Measurements from ENCODE around the gene PLEKHG4B. TPM values are rescaled to one million over a fixed set of nuclear protein-coding genes. Genes with fewer than 3 reads are reported as not detected.

Gene PLEKHG4B
- total and polyA plus RNA-seq, 2 of the 8 experiments (the other 6 are each of a cell fraction or from before 2014, with no cell fraction given), result 31.1 to 43.6 TPM

GRCh38 chr5:156411-157072 is 64.6 kb downstream of the PLEKHG4B start:
- Histone ChIP-seq H3K9me3 (ENCODE audit: insufficient read depth in 2 of 2, low read depth in 1 of 2, low read length in 1 of 2) (no peaks in the 10 kb centered on the region), H2BK15ac (ENCODE audit: low read length) (no peak overlapping the region), H4K91ac (replicated peaks; ENCODE audit: insufficient read length, low read length) (no peak overlapping the region), H3K27me3 (replicated peaks in 1 of 4; ENCODE audit: control insufficient read depth in 3 of 4, extremely low read depth in 1 of 4, insufficient read depth in 3 of 4, low read length in 3 of 4) (no peaks in the 10 kb centered on the region), H4K20me1 (replicated peaks in 1 of 2; ENCODE audit: control insufficient read depth in 1 of 2, insufficient read depth in 2 of 2, low read length in 2 of 2) (peaks cover 0 to 1% of the 10 kb centered on the region in 2 experiments), H3K23me2 (ENCODE audit: low read depth, low read length) (no peaks in the 10 kb centered on the region), H4K5ac (ENCODE audit: insufficient read length, low read depth, low read length) (no peak overlapping the region), H3K4ac (replicated peaks; ENCODE audit: insufficient read length, low read depth, low read length) (no peak overlapping the region), H2AK5ac (ENCODE audit: low read depth, low read length) (no peak overlapping the region), H2AFZ (ENCODE audit: low read length) (no peak overlapping the region), H2BK20ac (ENCODE audit: low read length) (no peak overlapping the region), H2BK12ac (ENCODE audit: low read depth, low read length) (no peak overlapping the region), H3K79me1 (ENCODE audit: low read depth, low read length) (no peaks in the 10 kb centered on the region; the same call in 1 of the 2 replicates), H3K36me3 (ENCODE audit: control insufficient read depth in 2 of 4, insufficient read depth in 4 of 4, low read length in 3 of 4) (peaks cover 14 to 77% (median 29%) of the 10 kb centered on the region in 4 experiments; a peak in 7 of 8 replicates), H3K4me3 (ENCODE audit: extremely low read depth in 1 of 4, insufficient read depth in 2 of 4, low read depth in 3 of 4, low read length in 4 of 4) (no peak overlapping the region), H2BK120ac (replicated peaks; ENCODE audit: low read depth, low read length) (no peak overlapping the region), H3K23ac (ENCODE audit: insufficient read length) (no peak overlapping the region), H3K18ac (ENCODE audit: extremely low read depth, low read length) (no peak overlapping the region), H3K4me2 (ENCODE audit: insufficient read depth in 1 of 2, low read depth in 2 of 2, low read length in 2 of 2) (no peak overlapping the region), H3K4me1 (replicated peaks in 1 of 4; ENCODE audit: control insufficient read depth in 3 of 4, insufficient read depth in 4 of 4, low read length in 3 of 4) (peaks cover 0 to 2% (median 0%) of the 10 kb centered on the region in 4 experiments; a peak in 2 of 7 replicates), H3K27ac (ENCODE audit: low read depth, low read length) (no peak overlapping the region), H3K79me2 (ENCODE audit: control insufficient read depth in 1 of 2, insufficient read depth in 2 of 2, low read length in 2 of 2) (no peaks in the 10 kb centered on the region), H2BK5ac (ENCODE audit: low read depth, low read length) (no peak overlapping the region), H4K8ac (ENCODE audit: extremely low read depth, insufficient read depth, low read length) (no peak overlapping the region), H3K56ac (replicated peaks; ENCODE audit: insufficient read length, low read depth, low read length) (no peak overlapping the region), H3K14ac (ENCODE audit: insufficient read length) (no peak overlapping the region), H3K9ac (replicated peaks in 1 of 4; ENCODE audit: extremely low read depth in 1 of 4, low read depth in 3 of 4, low read length in 3 of 4) (no peak overlapping the region)
- DNase-seq (ENCODE audit: low read depth in 1 of 2, low spot score in 2 of 2), result peak in 1 of 2 experiments; percentile 41
- CTCF ChIA-PET (ENCODE audit: partially characterized antibody), result interaction anchor here (0.6 to 1.0 kb wide), 3 partner anchors 38 to 67 kb away, joined by 3 read pairs; no protein-coding TSS in a partner anchor
- 89% methylated on average over 14 of the region's 17 CpGs; no CpG with 5 or more reads in 1 of the 2 experiments for WGBS, 2 experiments (ENCODE audit: extremely low coverage in 1 of 2, insufficient coverage in 1 of 2, insufficient read length in 1 of 2, insufficient replicate concordance in 2 of 2, low coverage in 1 of 2, low lambda C conversion rate in 2 of 2, missing lambda C conversion rate in 1 of 2)
- no peak for FAIRE-seq
- POLR2A ChIA-PET (ENCODE audit: partially characterized antibody), result interaction anchor here (1.0 to 4.2 kb wide), 6 partner anchors 11 to 99 kb away, joined by 3 to 15 read pairs (median 4); no protein-coding TSS in a partner anchor
- no peak for TF ChIP-seq BRCA1 (IDR thresholded peaks at IDR 0.05; ENCODE audit: low read depth, low read length)
- TF ChIP-seq ASH2L (IDR thresholded peaks at IDR 0.05; ENCODE audit: low read length), result no peak
- TF ChIP-seq CBX8 (IDR thresholded peaks at IDR 0.05; ENCODE audit: borderline replicate concordance, low read depth, low read length), result no peak
- no peak for TF ChIP-seq ZNF274 (IDR thresholded peaks at IDR 0.05; ENCODE audit: borderline replicate concordance, extremely low read depth, low read length)
- no peak for TF ChIP-seq CBX5 (IDR thresholded peaks at IDR 0.05; ENCODE audit: low read depth, low read length)
- no peak for TF ChIP-seq RXRA (IDR thresholded peaks at IDR 0.05; ENCODE audit: insufficient read depth, low read depth, low read length)
- TF ChIP-seq BCL11A (IDR thresholded peaks at IDR 0.05; ENCODE audit: low read depth in 2 of 2, low read length in 2 of 2), result no peak
- TF ChIP-seq SAP30 (IDR thresholded peaks at IDR 0.05; ENCODE audit: insufficient read depth, insufficient replicate concordance, low read length), result no peak
- TF ChIP-seq RAD21 (IDR thresholded peaks at IDR 0.05 in 1 of 2, conservative IDR thresholded peaks at IDR 0.05 in 1 of 2; ENCODE audit: low read depth in 2 of 2, low read length in 2 of 2), result no peak
